Tibial nerve (tissue), 4 donors: ENCODE measurements around the gene PLCB2. TPM values are rescaled to one million over a fixed set of nuclear protein-coding genes. Genes with fewer than 3 reads are reported as not detected.

Source experiments
- DNase-seq, 2 donors: peaks; one replicate each; pipeline ENCODE4 v3.0.0-alpha.2; 2019; ENCODE audit warnings: low spot score in 2 of 2
- H3K27ac ChIP-seq, 4 donors: fragments of 200-600 bp; sonication (generic) in 3 of 4; one replicate each; pipeline ENCODE4 v1.5.1; 2017 to 2019; ENCODE audit warnings: mild to moderate bottlenecking in 1 of 4
- H3K27me3 ChIP-seq, 2 donors: fragments of 200-600 bp; sonication (generic) in 1 of 2; one replicate each; pipeline versions ENCODE4 v1.5.1 to v1.6.0; 2017 to 2019
- H3K36me3 ChIP-seq, 3 donors: fragments of 200-600 bp; sonication (generic); one replicate each; pipeline ENCODE4 v1.5.1; 2018 to 2019
- H3K4me1 ChIP-seq, 4 donors: fragments of 200-600 bp; sonication (generic) in 3 of 4; one replicate each; pipeline ENCODE4 v1.5.1; 2017 to 2019
- H3K4me3 ChIP-seq, 4 donors: fragments of 200-600 bp; sonication (generic) in 3 of 4; one replicate each; pipeline ENCODE4 v1.5.1; 2017 to 2019; ENCODE audit warnings: mild to moderate bottlenecking in 1 of 4, moderate library complexity in 1 of 4
- H3K9me3 ChIP-seq, 4 donors: fragments of 200-600 bp; sonication (generic) in 3 of 4; one replicate each; pipeline ENCODE4 v1.5.1; 2017 to 2019
- EP300 ChIP-seq, 2 donors: sonication (generic); formaldehyde crosslinking; IDR thresholded peaks; one replicate each; pipeline ENCODE4 v1.6.1; 2017; ENCODE audit warnings: antibody characterized with exemption in 2 of 2, mild to moderate bottlenecking in 1 of 2
- POLR2A ChIP-seq, 2 donors: fragments of 450-650 bp; IDR thresholded peaks; one replicate each; pipeline ENCODE4 v1.6.1; 2017; ENCODE audit warnings: antibody characterized with exemption in 2 of 2, mild to moderate bottlenecking in 2 of 2, moderate library complexity in 2 of 2
- WGBS, 2 donors: methylation state at CpG; one replicate each; pipeline ENCODE4 v1.1.5; 2018; 5-methylcytosine and 5-hydroxymethylcytosine counted together
- total RNA-seq, 4 donors: library from RNA; depleted of rRNA; stranded (reverse); fragments of >200 nt; gene quantifications; one replicate each; pipeline ENCODE4 v1.1.0, GENCODE V29; 2016
- TF ChIP-seq, protein P1 (sequence below), 5 experiments: fragments of 200-600 bp in 3 of 5; fragments of 450-650 bp in 2 of 5; sonication (generic) in 3 of 5; IDR thresholded peaks; one replicate each; pipeline ENCODE4 v1.5.1; 2016 to 2019; ENCODE audit warnings: antibody characterized with exemption in 5 of 5, mild to moderate bottlenecking in 3 of 5, moderate library complexity in 2 of 5

The PLCB2 gene
- total RNA-seq, 4 donors from 2014 or later: 14.9 to 42.3 (median 17.0) TPM

DNA sequence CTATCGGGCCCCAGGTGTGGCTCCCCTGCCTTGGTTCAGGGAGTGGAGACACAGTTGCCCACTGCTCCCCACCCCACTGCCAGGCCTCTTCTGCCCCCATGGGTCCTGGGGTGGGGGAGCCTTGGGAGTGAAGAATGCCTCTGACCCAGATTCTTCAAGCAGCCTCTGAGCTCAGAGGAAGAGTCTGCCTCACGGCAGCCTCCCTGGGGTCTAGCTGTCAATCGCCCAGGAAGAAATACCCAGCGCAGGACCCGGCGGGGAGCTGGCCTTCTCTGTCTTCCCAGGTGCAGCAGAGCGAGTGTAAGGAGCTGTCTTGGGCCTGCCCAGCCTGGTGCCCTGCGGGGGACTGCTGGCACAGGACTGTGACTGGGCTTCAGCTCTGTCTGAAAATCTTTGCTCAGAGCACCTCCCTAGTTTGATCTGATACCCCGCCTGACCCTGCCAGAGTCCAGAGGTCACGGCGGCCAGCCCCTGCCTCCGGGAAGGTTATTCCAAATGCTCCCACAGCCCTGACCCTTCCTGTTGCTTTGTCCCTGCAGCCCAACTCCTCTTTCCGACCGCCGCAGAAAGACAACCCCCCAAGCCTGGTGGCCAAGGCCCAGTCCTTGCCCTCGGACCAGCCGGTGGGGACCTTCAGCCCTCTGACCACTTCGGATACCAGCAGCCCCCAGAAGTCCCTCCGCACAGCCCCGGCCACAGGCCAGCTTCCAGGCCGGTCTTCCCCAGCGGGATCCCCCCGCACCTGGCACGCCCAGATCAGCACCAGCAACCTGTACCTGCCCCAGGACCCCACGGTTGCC lies 35.9 kb downstream of the PLCB2 start:
- 75 to 86% methylated on average over 19 to 25 of the region's 25 CpGs for WGBS, 2 donors
- TF ChIP-seq, protein P1, sequence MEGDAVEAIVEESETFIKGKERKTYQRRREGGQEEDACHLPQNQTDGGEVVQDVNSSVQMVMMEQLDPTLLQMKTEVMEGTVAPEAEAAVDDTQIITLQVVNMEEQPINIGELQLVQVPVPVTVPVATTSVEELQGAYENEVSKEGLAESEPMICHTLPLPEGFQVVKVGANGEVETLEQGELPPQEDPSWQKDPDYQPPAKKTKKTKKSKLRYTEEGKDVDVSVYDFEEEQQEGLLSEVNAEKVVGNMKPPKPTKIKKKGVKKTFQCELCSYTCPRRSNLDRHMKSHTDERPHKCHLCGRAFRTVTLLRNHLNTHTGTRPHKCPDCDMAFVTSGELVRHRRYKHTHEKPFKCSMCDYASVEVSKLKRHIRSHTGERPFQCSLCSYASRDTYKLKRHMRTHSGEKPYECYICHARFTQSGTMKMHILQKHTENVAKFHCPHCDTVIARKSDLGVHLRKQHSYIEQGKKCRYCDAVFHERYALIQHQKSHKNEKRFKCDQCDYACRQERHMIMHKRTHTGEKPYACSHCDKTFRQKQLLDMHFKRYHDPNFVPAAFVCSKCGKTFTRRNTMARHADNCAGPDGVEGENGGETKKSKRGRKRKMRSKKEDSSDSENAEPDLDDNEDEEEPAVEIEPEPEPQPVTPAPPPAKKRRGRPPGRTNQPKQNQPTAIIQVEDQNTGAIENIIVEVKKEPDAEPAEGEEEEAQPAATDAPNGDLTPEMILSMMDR (IDR thresholded peaks at IDR 0.05): no peak
- TF ChIP-seq POLR2A (IDR thresholded peaks at IDR 0.05) (no peak), EP300 (IDR thresholded peaks at IDR 0.05) (no peak)

GRCh38 chr15:40270246-40270995 lies 37.3 kb downstream of the PLCB2 start:
- no peaks in the 10 kb centered on the region for H3K27me3 ChIP-seq
- DNase-seq: no peak
- peaks cover 0 to 3% (median 0%) of the 10 kb centered on the region in 4 donors for H3K4me1 ChIP-seq
- H3K27ac ChIP-seq: no peak overlapping the region
- no peak overlapping the region for H3K4me3 ChIP-seq
- H3K9me3 ChIP-seq: no peaks in the 10 kb centered on the region
- TF ChIP-seq, protein P1 (IDR thresholded peaks at IDR 0.05): no peak
- TF ChIP-seq POLR2A (IDR thresholded peaks at IDR 0.05): no peak
- no peak for TF ChIP-seq EP300 (IDR thresholded peaks at IDR 0.05)
- H3K36me3 ChIP-seq: no peaks in the 10 kb centered on the region
- WGBS, 2 donors: 75 to 78% methylated on average over 11 of the region's 11 CpGs

More for the DNA sequence above, 35.9 kb downstream of the PLCB2 start:
- no peaks in the 10 kb centered on the region for H3K36me3 ChIP-seq
- peaks cover 0 to 3% (median 0%) of the 10 kb centered on the region in 4 donors for H3K4me1 ChIP-seq
- H3K4me3 ChIP-seq: no peak overlapping the region
- H3K27ac ChIP-seq: no peak overlapping the region
- DNase-seq: no peak
- H3K9me3 ChIP-seq: no peaks in the 10 kb centered on the region
- H3K27me3 ChIP-seq: peaks cover 0 to 2% of the 10 kb centered on the region in 2 donors

GRCh38 chr15:40269604-40270003 lies 38.1 kb downstream of the PLCB2 start:
- no peaks in the 10 kb centered on the region for H3K4me1 ChIP-seq
- no peaks in the 10 kb centered on the region for H3K27me3 ChIP-seq
- 72 to 75% methylated on average over 4 of the region's 4 CpGs for WGBS, 2 donors
- H3K4me3 ChIP-seq: no peak overlapping the region
- TF ChIP-seq EP300 (IDR thresholded peaks at IDR 0.05) (no peak), POLR2A (IDR thresholded peaks at IDR 0.05) (no peak)
- TF ChIP-seq, protein P1 (IDR thresholded peaks at IDR 0.05): no peak
- H3K9me3 ChIP-seq: no peaks in the 10 kb centered on the region
- no peak overlapping the region for H3K27ac ChIP-seq
- no peak for DNase-seq
- no peaks in the 10 kb centered on the region for H3K36me3 ChIP-seq

DNA sequence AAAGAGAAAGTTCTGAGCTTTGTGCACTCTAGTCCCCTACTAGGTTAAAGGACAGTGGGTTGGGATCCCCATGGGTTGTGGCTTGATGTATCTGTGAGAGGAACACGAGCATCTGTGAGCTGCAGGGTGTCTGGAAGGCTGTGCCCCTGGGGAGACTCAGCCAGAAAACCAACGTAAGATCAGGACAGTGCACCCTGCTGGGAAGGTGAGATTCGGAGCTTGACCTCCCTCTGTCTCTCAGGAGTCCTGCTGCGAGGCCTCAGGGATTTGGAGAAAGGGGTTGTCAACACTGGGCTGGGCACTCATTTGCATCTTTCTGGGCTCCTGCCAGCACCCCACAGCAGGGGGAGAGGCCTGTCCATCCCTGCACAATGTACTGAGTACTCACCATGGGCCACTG lies 40.1 kb downstream of the PLCB2 start:
- Histone ChIP-seq H3K4me1 (no peaks in the 10 kb centered on the region), H3K27ac (no peak overlapping the region), H3K27me3 (no peaks in the 10 kb centered on the region), H3K4me3 (no peak overlapping the region), H3K36me3 (no peaks in the 10 kb centered on the region), H3K9me3 (no peaks in the 10 kb centered on the region)
- 70 to 74% methylated on average over 4 of the region's 4 CpGs for WGBS, 2 donors
- no peak for DNase-seq
- TF ChIP-seq POLR2A (IDR thresholded peaks at IDR 0.05): no peak
- TF ChIP-seq EP300 (IDR thresholded peaks at IDR 0.05): no peak
- TF ChIP-seq, protein P1 (IDR thresholded peaks at IDR 0.05): no peak

GRCh38 chr15:40266828-40267304 lies 40.9 kb downstream of the PLCB2 start:
- Histone ChIP-seq H3K9me3 (no peaks in the 10 kb centered on the region), H3K4me1 (no peaks in the 10 kb centered on the region), H3K4me3 (no peak overlapping the region), H3K36me3 (no peaks in the 10 kb centered on the region), H3K27me3 (no peaks in the 10 kb centered on the region), H3K27ac (no peak overlapping the region)
- DNase-seq: peak in 1 of 2 donors; percentile 19
- TF ChIP-seq EP300 (IDR thresholded peaks at IDR 0.05) (no peak), POLR2A (IDR thresholded peaks at IDR 0.05) (no peak)
- TF ChIP-seq, protein P1 (IDR thresholded peaks at IDR 0.05): no peak
- 37 to 57% methylated on average over 7 of the region's 7 CpGs for WGBS, 2 donors
